GM12872 (cell line): ENCODE results near the gene BUD13.

Experiments used
- TF ChIP-seq, protein P1 (sequence below): IDR thresholded peaks from 3 replicates; pipeline ENCODE4 v1.5.1; 2011; ENCODE audit warnings: low read depth, mild to moderate bottlenecking, low read length, moderate library complexity; ENCODE audit not compliant: insufficient read depth

The BUD13 gene

DNA sequence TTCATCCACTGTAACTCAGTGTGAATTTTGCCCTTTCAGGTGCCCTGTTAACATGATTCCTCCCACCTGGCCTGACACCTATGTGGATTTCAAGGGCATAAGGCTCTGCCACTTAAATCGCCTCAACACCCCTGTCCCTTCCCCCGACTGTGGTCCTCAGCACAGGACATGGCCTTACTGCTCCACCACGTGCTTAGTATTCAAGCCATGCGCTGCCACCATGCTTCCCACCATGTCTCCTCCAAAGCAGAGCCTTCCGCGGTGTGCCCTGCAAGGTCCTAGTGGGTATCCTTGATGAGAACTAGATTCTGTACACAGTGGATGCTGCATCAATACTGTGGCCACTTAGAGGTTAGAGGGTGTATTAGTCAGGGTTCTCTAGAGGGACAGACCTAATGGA, 51.9 kb downstream of the BUD13 start:
- TF ChIP-seq, protein P1, sequence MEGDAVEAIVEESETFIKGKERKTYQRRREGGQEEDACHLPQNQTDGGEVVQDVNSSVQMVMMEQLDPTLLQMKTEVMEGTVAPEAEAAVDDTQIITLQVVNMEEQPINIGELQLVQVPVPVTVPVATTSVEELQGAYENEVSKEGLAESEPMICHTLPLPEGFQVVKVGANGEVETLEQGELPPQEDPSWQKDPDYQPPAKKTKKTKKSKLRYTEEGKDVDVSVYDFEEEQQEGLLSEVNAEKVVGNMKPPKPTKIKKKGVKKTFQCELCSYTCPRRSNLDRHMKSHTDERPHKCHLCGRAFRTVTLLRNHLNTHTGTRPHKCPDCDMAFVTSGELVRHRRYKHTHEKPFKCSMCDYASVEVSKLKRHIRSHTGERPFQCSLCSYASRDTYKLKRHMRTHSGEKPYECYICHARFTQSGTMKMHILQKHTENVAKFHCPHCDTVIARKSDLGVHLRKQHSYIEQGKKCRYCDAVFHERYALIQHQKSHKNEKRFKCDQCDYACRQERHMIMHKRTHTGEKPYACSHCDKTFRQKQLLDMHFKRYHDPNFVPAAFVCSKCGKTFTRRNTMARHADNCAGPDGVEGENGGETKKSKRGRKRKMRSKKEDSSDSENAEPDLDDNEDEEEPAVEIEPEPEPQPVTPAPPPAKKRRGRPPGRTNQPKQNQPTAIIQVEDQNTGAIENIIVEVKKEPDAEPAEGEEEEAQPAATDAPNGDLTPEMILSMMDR = no peak

DNA sequence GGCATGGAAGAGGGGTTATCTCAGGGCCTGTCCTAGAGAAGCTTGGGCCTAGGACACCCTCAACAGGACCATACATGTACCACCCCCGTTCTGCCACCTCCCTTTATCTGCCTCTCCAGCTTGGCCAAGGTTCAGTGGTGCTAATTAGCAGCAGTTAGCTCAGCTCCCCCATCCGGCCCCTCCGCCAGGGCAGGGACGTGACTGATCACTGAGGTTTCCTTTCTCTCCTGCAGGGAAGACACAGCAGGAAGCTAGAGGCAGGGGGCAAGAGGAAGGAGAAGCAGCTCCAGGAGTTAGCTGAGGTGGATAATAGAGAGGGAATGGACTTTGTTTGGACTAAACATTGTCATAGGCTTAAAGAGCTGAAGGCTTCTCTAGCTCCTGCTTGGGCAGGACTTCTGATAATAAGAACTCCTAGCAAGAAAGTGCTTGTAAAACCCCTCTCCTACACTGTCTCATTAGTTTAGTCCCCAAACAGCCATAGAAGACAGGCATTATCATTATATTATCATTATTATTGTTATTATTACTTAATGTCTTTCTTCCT, 53.8 kb downstream of the BUD13 start:
- TF ChIP-seq, protein P1 = no peak

DNA sequence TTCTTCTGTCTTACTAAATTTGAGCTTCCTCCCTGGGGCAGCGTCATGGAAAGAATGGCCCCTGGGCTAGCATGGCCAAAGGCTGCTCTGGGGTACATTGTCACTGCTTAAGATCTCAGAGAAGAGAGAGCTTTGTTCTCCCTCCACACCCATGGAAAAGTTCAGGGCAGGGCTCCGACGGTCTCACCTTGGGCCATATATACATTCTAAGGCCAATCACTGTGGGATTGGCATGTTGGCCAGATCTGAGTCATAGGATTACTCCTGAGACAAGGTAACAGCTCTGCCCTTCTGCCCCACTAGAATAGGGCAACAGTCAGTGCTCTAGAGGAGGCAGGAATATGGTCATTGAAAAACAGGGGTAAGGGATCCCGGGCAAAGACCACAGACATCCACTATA, 56.2 kb downstream of the BUD13 start:
- TF ChIP-seq, protein P1 = no peak

DNA sequence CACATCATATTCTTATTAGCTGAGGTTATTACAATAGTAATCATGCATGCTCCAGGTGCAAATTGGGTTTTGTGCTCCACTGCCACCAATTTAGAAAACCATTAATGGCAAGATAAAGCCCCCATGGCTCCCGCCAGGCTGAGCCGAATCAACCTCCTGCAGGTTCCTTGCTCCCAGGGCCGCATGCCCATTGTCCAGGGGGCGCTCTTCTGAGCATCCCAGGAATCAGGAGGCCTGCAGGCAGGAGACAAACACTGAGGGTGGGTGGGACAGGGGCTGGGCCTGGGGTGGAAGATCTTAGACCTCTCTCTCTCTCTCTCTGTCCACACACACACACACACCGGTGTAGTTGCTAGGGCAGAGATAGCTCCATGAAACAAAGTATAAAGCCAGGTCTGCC, 57.4 kb downstream of the BUD13 start:
- TF ChIP-seq, protein P1 = no peak

DNA sequence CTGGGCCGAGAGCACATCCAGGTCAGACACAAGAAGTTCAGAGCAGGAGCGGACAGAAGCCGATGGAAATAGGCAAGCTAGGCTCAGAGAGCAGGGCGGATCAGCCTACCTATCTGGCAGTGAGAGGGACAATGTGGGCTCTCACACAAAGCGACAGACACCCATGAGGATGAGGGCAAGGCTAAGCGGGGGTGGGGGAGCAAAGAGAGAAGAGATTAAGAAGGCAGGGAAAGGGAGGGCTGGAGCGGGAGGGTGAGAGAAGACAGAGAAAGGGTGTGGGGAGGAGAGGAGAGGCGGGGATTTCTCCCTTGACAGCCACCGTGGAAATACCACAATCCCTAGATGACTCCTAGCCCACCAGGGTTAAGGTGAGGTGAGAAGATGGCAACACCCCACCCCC, 57.9 kb downstream of the BUD13 start:
- TF ChIP-seq, protein P1 = no peak

DNA sequence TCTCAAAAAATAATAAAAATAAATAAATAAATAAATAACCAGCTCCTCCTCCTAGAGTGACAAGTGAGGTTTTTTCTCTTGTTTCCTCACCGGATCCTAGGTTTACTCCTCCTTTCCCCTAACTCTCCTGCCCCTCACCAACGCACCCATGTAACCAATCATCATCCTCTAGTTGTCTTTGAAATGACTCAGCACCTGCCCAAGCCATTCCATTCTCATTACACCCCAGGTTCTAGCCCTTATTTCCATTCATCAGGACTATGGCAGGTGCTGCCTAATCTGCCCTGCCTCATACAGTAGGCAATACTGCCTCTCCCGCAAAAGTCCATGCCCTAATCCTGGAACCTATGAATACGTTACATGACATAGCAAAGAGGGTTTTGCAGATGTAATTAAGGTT, 60.4 kb downstream of the BUD13 start:
- TF ChIP-seq, protein P1 = no peak

DNA sequence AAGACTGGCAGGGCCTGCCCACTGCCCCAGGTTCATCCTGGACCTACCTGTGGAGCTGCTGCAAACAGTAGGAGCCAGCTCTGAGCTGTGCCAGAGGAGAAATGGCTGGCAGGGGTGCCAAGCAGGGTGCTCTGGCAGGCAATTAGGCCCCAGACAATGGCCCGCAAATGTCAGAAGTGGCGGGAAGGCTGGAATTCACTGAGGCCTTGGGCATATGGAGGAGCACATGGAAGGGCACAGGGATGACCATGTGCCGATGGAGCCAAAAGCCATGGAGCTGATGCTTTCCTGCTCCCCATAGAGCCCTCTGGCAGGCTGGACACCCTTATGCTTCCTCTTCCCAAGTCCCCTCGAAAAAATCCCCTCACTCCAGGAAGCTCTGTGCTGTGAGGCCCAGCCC, 62.0 kb downstream of the BUD13 start:
- TF ChIP-seq, protein P1 = no peak
